ENCODE data around the gene NPC2. TPM values are rescaled to one million over a fixed set of nuclear protein-coding genes. Genes with fewer than 3 reads are reported as not detected.

Gene NPC2
- total and polyA plus RNA-seq, 2 donors (not counting 3 experiments of a cell fraction or from before 2014, with no cell fraction given): 203 to 406 TPM

DNA sequence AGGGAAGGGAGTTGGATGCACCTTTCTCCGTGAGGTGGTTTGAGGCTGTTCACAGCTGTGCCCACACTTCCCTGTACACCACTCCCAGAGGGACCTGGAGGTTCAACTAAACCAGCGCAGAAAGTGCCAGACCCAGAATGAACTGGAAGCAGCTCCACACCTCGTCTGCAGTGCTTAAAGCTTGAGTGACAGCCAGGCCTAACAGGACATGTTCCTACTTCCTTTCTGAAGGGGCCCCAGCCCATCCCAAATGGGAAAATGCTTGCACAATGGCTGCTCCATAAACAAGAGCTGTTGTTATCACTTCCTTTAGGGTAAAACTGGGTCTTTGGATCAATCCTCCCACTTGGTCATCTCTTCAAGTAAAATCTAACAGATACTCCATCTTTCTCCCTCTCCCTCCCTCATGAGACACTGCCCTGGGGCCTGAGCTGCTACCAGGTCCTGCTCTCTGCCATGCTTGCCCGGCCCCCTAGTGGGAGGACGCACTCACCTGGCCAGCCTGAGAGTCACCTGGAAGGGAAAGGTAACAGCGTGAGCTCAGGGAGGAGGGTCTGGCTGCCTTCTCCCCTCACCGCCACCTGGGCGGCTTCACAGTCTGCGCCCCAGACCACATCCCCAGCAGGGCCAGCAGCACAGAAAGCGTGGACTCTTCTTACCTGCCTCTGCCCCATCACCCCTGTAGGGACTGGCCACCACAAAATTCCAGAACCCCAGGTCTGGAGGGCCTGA is 33.9 kb upstream of the NPC2 start:
- peaks cover 10 to 43% of the 10 kb centered on the region in 2 experiments for H3K36me3 ChIP-seq (ENCODE audit: control insufficient read depth in 2 of 2, extremely low read depth in 1 of 2, insufficient read depth in 2 of 2, low read length in 2 of 2)

More for the DNA sequence above, 33.9 kb upstream of the NPC2 start:
- no TSS peak for BruUV-seq (replicated peaks)
- ChIA-PET CTCF (no interaction called here), POLR2A (no interaction called here)
- DNase-seq (ENCODE audit: low read depth, low spot score) (no peak), FAIRE-seq (no peak)
- no peaks in the 10 kb centered on the region for H3K9me3 ChIP-seq (replicated peaks; ENCODE audit: control insufficient read depth, insufficient read depth, low read length)
- no peaks in the 10 kb centered on the region for H4K20me1 ChIP-seq (replicated peaks; ENCODE audit: control insufficient read depth, extremely low read depth, insufficient read depth, low read length)
- no peaks in the 10 kb centered on the region for H3K4me1 ChIP-seq (ENCODE audit: control insufficient read depth, extremely low read depth, insufficient read depth, low read length)
- TF ChIP-seq POLR2A (IDR thresholded peaks at IDR 0.05; ENCODE audit: low read depth, low read length) (no peak), GATA2 (IDR thresholded peaks at IDR 0.05; ENCODE audit: insufficient read depth, insufficient read length, low read depth, low read length) (no peak), EZH2 (IDR thresholded peaks at IDR 0.05; ENCODE audit: borderline replicate concordance, low read depth, low read length, severe bottlenecking) (no peak), MYC (IDR thresholded peaks at IDR 0.05; ENCODE audit: low read depth, low read length) (no peak), POLR2AphosphoS5 (IDR thresholded peaks at IDR 0.05; ENCODE audit: insufficient read depth, low read depth, low read length) (no peak), FOS (IDR thresholded peaks at IDR 0.05; ENCODE audit: borderline replicate concordance, insufficient read depth, low read length) (no peak), JUN (IDR thresholded peaks at IDR 0.05; ENCODE audit: borderline replicate concordance, insufficient read depth, insufficient read length, low read depth) (no peak)
- TF ChIP-seq, protein P1, sequence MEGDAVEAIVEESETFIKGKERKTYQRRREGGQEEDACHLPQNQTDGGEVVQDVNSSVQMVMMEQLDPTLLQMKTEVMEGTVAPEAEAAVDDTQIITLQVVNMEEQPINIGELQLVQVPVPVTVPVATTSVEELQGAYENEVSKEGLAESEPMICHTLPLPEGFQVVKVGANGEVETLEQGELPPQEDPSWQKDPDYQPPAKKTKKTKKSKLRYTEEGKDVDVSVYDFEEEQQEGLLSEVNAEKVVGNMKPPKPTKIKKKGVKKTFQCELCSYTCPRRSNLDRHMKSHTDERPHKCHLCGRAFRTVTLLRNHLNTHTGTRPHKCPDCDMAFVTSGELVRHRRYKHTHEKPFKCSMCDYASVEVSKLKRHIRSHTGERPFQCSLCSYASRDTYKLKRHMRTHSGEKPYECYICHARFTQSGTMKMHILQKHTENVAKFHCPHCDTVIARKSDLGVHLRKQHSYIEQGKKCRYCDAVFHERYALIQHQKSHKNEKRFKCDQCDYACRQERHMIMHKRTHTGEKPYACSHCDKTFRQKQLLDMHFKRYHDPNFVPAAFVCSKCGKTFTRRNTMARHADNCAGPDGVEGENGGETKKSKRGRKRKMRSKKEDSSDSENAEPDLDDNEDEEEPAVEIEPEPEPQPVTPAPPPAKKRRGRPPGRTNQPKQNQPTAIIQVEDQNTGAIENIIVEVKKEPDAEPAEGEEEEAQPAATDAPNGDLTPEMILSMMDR (IDR thresholded peaks at IDR 0.05; ENCODE audit: extremely low read depth in 1 of 2, insufficient read depth in 1 of 2, low read depth in 1 of 2, low read length in 2 of 2): no peak
- TF ChIP-seq, protein P2, sequence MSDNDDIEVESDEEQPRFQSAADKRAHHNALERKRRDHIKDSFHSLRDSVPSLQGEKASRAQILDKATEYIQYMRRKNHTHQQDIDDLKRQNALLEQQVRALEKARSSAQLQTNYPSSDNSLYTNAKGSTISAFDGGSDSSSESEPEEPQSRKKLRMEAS (IDR thresholded peaks at IDR 0.05; ENCODE audit: insufficient read depth, insufficient read length): no peak
- no peak overlapping the region for H3K4me3 ChIP-seq (replicated peaks in 1 of 3; ENCODE audit: insufficient read depth in 1 of 3, low read depth in 1 of 3, low read length in 3 of 3)
- no peak overlapping the region for H3K27ac ChIP-seq (ENCODE audit: insufficient read depth, low read depth, low read length)
- H2AFZ ChIP-seq (ENCODE audit: low read depth, low read length): no peak overlapping the region
- no peaks in the 10 kb centered on the region for H3K9me1 ChIP-seq (replicated peaks; ENCODE audit: control insufficient read depth, extremely low read depth, insufficient read depth, low read length)
- H3K27me3 ChIP-seq (ENCODE audit: control insufficient read depth in 2 of 2, insufficient read depth in 2 of 2, low read length in 2 of 2): no peaks in the 10 kb centered on the region
- dilution Hi-C loops (cut with MboI; ENCODE audit: extremely low pct_ligation_motif_present, low sequenced_read_pairs): no loop called here
- no peak overlapping the region for H3K4me2 ChIP-seq (ENCODE audit: insufficient read depth, low read length)
- intact Hi-C loops (cut with micrococcal nuclease): no loop called here
- H3K79me2 ChIP-seq (ENCODE audit: control insufficient read depth, insufficient read depth, low read length): no peaks in the 10 kb centered on the region
- H3K9ac ChIP-seq (replicated peaks; ENCODE audit: extremely low read depth, insufficient read depth, low read length): no peak overlapping the region
